HepG2 (cell line): ENCODE results near the gene ASB8. TPM values are rescaled to one million over a fixed set of nuclear protein-coding genes. Genes with fewer than 3 reads are reported as not detected.

Experiments used
- ATAC-seq: fragments of 200-7000 bp; cut with Tn5 transposase; 3 replicates; pipeline ENCODE4 v1.9.1; 2020; ENCODE audit warnings: mild to moderate bottlenecking, moderate library complexity
- BruUV-seq: library from RNA; stranded (reverse); fragments of 400-500 nt; replicated peaks from 2 replicates; lab custom pipeline; 2021; lab: Mats Ljungman, UMichigan
- CTCF ChIA-PET: fragments of 300-600 bp; formaldehyde crosslinking; extraction: SDS; loops from one replicate; lab custom pipeline; 2021; ENCODE audit warnings: low total read pairs, inconsistent platforms, low intra/inter-chr PET ratio; lab: Yijun Ruan, JAX
- POLR2A ChIA-PET: fragments of 350-600 bp; sonication (Branson Sonifier 250); formaldehyde crosslinking; loops from one replicate; lab custom pipeline; 2020; ENCODE audit warnings: antibody characterized with exemption, inconsistent platforms; lab: Yijun Ruan, JAX
- DNase-seq: peaks from one replicate; pipeline ENCODE4 v3.0.0-alpha.2; 2015; ENCODE audit warnings: low spot score
- FAIRE-seq: peaks from 3 replicates; lab custom pipeline; 2011; peaks lifted over from hg19 to GRCh38; lab: Jason Lieb, UNC
- H2AFZ ChIP-seq: one replicate; pipeline ENCODE4 v1.6.1; 2011; ENCODE audit warnings: low read length, inconsistent platforms
- H3K27ac ChIP-seq: fragments of 300-600 bp; 3 replicates; pipeline ENCODE4 v1.8.0; 2011; ENCODE audit warnings: mixed run types, mild to moderate bottlenecking, mixed read lengths, low read length, inconsistent platforms; ENCODE audit not compliant: insufficient read depth; ENCODE audit errors: extremely low read length
- H3K27me3 ChIP-seq, 2 experiments: fragments of 200-600 bp in 1 of 2; 2 replicates in 1 of 2; 3 replicates in 1 of 2; pipeline versions ENCODE4 v1.6.0 to v1.8.0; 2011; ENCODE audit warnings: low read length in 2 of 2, mild to moderate bottlenecking in 2 of 2, moderate library complexity in 2 of 2, inconsistent platforms in 1 of 2; ENCODE audit not compliant: insufficient read depth in 2 of 2, control insufficient read depth in 1 of 2
- H3K36me3 ChIP-seq, 2 experiments: fragments of 200-600 bp in 1 of 2; replicated peaks in 1 of 2; 2 replicates in 1 of 2; 3 replicates in 1 of 2; pipeline versions ENCODE4 v1.5.1 to v1.8.0; 2011; ENCODE audit warnings: low read length in 2 of 2, inconsistent platforms in 1 of 2; ENCODE audit not compliant: insufficient read depth in 2 of 2, control insufficient read depth in 1 of 2
- H3K4me1 ChIP-seq: 2 replicates; pipeline ENCODE4 v1.5.1; 2012; ENCODE audit warnings: low read length, inconsistent platforms; ENCODE audit not compliant: insufficient read depth
- H3K4me2 ChIP-seq: 2 replicates; pipeline ENCODE4 v1.6.0; 2011; ENCODE audit warnings: low read depth, low read length, inconsistent platforms
- H3K4me3 ChIP-seq, 3 experiments: fragments of 200-600 bp in 1 of 3; sonication (generic), shearing (Covaris generic) in 1 of 3; replicated peaks in 1 of 3; 2 replicates each; pipeline ENCODE4 v1.5.1; 2011 to 2016; ENCODE audit warnings: low read length in 3 of 3, inconsistent platforms in 2 of 3, low read depth in 2 of 3, mild to moderate bottlenecking in 2 of 3, control low read depth in 1 of 3, mixed read lengths in 1 of 3; ENCODE audit not compliant: insufficient read depth in 1 of 3
- H3K79me2 ChIP-seq: one replicate; pipeline ENCODE4 v1.6.1; 2011; ENCODE audit warnings: low read length, inconsistent platforms; ENCODE audit not compliant: insufficient read depth
- H3K9ac ChIP-seq: 2 replicates; pipeline ENCODE4 v1.6.0; 2011; ENCODE audit warnings: mild to moderate bottlenecking, low read depth, low read length, inconsistent platforms; ENCODE audit not compliant: insufficient read depth
- H3K9me3 ChIP-seq: 2 replicates; pipeline ENCODE4 v1.5.1; 2012; ENCODE audit warnings: mild to moderate bottlenecking, low read length
- H4K20me1 ChIP-seq: 2 replicates; pipeline ENCODE4 v1.6.0; 2011; ENCODE audit warnings: inconsistent platforms, mild to moderate bottlenecking, low read length, moderate library complexity; ENCODE audit not compliant: insufficient read depth
- ETV6 ChIP-seq: sonication (generic); formaldehyde crosslinking; conservative IDR thresholded peaks from 2 replicates; pipeline ENCODE4 v1.4.0; 2020; ENCODE audit warnings: missing genetic modification reagents
- POGK ChIP-seq: sonication (generic); formaldehyde crosslinking; conservative IDR thresholded peaks from 2 replicates; pipeline ENCODE4 v1.8.0; 2022; ENCODE audit warnings: mild to moderate bottlenecking, moderate library complexity, missing genetic modification reagents
- ZNF263 ChIP-seq: sonication (generic); formaldehyde crosslinking; IDR thresholded peaks from 2 replicates; pipeline ENCODE4 v1.4.0; 2020; ENCODE audit warnings: missing genetic modification reagents
- WGBS: methylation state at CpG from one replicate; pipeline ENCODE4 v1.1.6; 2017; ENCODE audit warnings: low lambda C conversion rate; 5-methylcytosine and 5-hydroxymethylcytosine counted together
- in situ Hi-C: cut with HindIII; loops from 2 replicates; pipeline ENCODE4 v1.10.0; 2017; ENCODE audit warnings: low pct_unique_long_range_greater_than_20kb; ENCODE audit not compliant: extremely low pct_ligation_motif_present
- intact Hi-C: fragments of 100-400 bp; cut with micrococcal nuclease; formaldehyde crosslinking; loops from one replicate; pipeline ENCODE4 v1.10.0; 2022; ENCODE audit not compliant: unreplicated experiment
- polyA plus RNA-seq, 8 experiments: library from polyadenylated mRNA; depleted of rRNA in 3 of 8; stranded (reverse) in 7 of 8; unstranded in 1 of 8; fragments of >200 nt; fragmentation: Illumina TruSeq in 4 of 8; extraction: Trizol in 4 of 8; gene quantifications; 2 replicates each; pipeline versions ENCODE4 v1.2.1 to v1.2.3, GENCODE V29; 2011 to 2016; ENCODE audit warnings: low read depth in 4 of 8, missing spikeins in 1 of 8, mixed read lengths in 1 of 8; ENCODE audit not compliant: insufficient read depth in 1 of 8
- total RNA-seq, 5 experiments: library from RNA; depleted of rRNA; stranded (reverse); fragments of >200 nt; fragmentation: Illumina TruSeq; extraction: Trizol; gene quantifications; 2 replicates each; pipeline ENCODE4 v1.2.3, GENCODE V29; 2016; ENCODE audit warnings: low read depth in 1 of 5

ASB8 gene
- total and polyA plus RNA-seq, 2 of the 13 experiments (the other 11 are each of a cell fraction or from before 2014, with no cell fraction given): 14.0 to 15.5 TPM

GRCh38 chr12:48185181-48185919 is 28.0 kb upstream of the ASB8 start:
- intact Hi-C loops: loop anchor here (10.0 kb wide), 1 partner anchor 429 kb away; no protein-coding TSS in a partner anchor
- 0 out of 2 replicates have a peak, but pooled peaks cover 7% of the 10 kb centered on the region for H3K4me1 ChIP-seq
- H3K9ac ChIP-seq: no peak overlapping the region
- BruUV-seq: no TSS peak
- no peak for FAIRE-seq
- H3K9me3 ChIP-seq: no peaks in the 10 kb centered on the region
- ChIA-PET POLR2A (no interaction called here), CTCF (no interaction called here)
- no peak for TF ChIP-seq ZNF263 (CRISPR knock-in tag)
- no peak overlapping the region for H3K27ac ChIP-seq
- H2AFZ ChIP-seq: no peak overlapping the region
- no peak for ATAC-seq
- H3K4me2 ChIP-seq: no peak overlapping the region
- no peaks in the 10 kb centered on the region for H3K79me2 ChIP-seq
- DNase-seq: no peak
- in situ Hi-C loops: no loop called here
- H3K27me3 ChIP-seq: peaks cover 2 to 53% of the 10 kb centered on the region in 2 experiments; a peak in 4 of 5 replicates
- 23% methylated on average over 8 of the region's 10 CpGs for WGBS
- H3K36me3 ChIP-seq: no peaks in the 10 kb centered on the region
- no peak overlapping the region for H3K4me3 ChIP-seq
- no peaks in the 10 kb centered on the region for H4K20me1 ChIP-seq

- H3K9me3 ChIP-seq: no peaks in the 10 kb centered on the region
- H3K79me2 ChIP-seq: no peaks in the 10 kb centered on the region
- H3K4me1 ChIP-seq: 0 out of 2 replicates have a peak, but pooled peaks cover 7% of the 10 kb centered on the region
- in situ Hi-C loops: no loop called here
- no peak overlapping the region for H3K4me2 ChIP-seq
- H3K9ac ChIP-seq: no peak overlapping the region
- H3K4me3 ChIP-seq: no peak overlapping the region
- DNase-seq: no peak
- no peak overlapping the region for H2AFZ ChIP-seq
- 58% methylated on average over 12 of the region's 20 CpGs for WGBS
- no peaks in the 10 kb centered on the region for H3K36me3 ChIP-seq
- peaks cover 2 to 58% of the 10 kb centered on the region in 2 experiments; a peak in 4 of 5 replicates for H3K27me3 ChIP-seq
- intact Hi-C loops: loop anchor here (10.0 kb wide), 1 partner anchor 430 kb away; no protein-coding TSS in a partner anchor
- ChIA-PET CTCF (no interaction called here), POLR2A (no interaction called here)
- no peak for FAIRE-seq
- no TSS peak for BruUV-seq
- H3K27ac ChIP-seq: no peak overlapping the region
- TF ChIP-seq ETV6 (CRISPR knock-in tag): no peak
- no peak for TF ChIP-seq POGK
- H4K20me1 ChIP-seq: no peaks in the 10 kb centered on the region
- no peak for ATAC-seq
These were observed 27.2 kb upstream of the ASB8 start for GRCh38 chr12:48184549-48184922.
